GM21447 (cell line): ENCODE measurements around the gene DLG2.

Experiments used
- ATAC-seq: cut with Tn5 transposase; IDR thresholded peaks from one replicate; pipeline ENCODE4 v1.9.1; 2021; ENCODE audit not compliant: unreplicated experiment

Gene DLG2

GRCh38 chr11:84247129-84247528 lies 1380.0 kb downstream of the DLG2 start:
- ATAC-seq: no peak

DNA sequence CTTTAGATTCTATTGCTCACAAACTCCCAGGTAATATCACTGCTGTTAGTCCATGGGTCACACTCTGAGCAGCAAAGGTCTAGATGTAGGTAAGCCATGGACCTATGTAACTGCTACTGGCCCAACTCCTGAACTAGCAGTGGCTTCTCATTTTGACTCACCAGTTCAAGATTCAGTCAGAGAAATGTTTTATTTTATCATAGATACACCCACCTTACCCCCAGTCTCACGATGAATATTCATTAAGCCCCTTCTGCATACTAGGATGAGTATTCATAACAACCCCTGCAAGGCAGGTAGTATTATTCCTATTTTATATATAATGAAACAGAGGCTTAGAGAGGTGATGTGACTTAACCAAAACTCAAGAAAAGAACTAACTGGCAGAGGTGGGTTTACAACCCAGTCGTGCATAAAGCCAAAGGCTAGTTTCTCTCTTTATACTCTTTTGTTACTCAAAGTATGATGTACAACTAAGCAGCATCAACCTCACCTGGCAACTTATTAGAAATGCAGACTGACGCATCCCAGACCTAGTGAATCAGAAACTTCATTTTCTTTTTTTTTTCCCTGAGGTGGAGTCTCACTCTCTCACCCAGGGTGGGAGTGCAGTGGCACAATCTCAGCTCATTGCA lies 1383.4 kb downstream of the DLG2 start:
- ATAC-seq: no peak

GRCh38 chr11:84241343-84242131 lies 1385.6 kb downstream of the DLG2 start:
- no peak for ATAC-seq

- no peak for ATAC-seq
Measured at GRCh38 chr11:84240847-84241246, 1386.3 kb downstream of the DLG2 start.

DNA sequence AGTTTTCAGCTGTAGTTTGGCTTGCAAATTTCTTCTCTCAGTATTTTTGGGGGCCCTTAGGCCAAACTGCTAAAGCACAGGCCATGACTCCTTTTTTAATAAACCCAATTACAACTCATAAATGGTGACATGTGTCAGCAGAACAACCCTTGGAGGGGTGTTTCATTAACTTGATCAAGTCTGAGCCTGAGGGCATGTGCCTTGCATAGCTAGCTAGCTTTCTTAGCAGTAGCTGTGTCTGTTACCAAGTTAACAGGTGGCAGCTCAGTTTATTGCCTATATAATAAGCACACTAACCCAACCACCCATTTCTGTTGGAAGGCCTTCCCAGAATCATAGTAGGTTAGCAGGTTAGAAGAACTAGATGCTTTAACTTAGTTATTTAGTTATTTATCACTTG lies 1390.7 kb downstream of the DLG2 start:
- ATAC-seq: no peak

DNA sequence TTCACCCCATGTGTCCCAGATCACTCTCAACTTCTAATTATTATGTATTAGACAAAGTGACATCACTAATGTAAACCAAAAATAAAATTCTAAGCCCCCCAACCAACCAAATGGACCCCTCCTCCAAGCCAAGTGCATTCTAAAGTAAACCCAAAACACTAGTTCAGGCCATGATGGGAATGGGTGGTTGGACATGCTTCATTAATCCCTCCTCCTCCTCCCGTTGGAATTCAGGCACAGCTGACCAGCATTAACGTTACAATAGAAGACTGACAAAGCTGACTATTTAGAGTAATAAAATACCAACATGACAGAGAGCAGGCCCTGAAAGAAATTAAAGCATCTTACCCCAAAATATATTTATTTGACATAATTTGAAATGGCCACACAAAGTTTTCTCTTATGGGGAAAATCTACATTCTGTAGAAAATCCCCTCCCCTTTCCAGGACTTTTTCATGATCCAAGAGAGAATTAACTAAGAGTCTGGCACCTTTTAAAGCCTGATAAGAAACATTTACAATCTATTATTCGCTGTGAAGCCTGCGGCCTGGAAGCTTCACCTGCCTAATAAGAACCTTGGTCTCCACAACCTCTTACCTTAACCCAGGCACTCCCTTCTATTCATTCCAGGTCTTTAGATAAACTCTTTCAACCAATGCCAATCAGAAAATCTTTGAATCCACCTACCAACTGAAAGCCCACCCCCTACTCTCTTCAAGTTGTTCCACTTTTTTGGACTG lies 1392.5 kb downstream of the DLG2 start:
- ATAC-seq: no peak

- ATAC-seq: no peak
Measured at GRCh38 chr11:84234011-84234410, 1393.1 kb downstream of the DLG2 start.

GRCh38 chr11:84232511-84232910 lies 1394.6 kb downstream of the DLG2 start:
- ATAC-seq: no peak

- no peak for ATAC-seq
Measured at GRCh38 chr11:84230402-84230801, 1396.7 kb downstream of the DLG2 start.

DNA sequence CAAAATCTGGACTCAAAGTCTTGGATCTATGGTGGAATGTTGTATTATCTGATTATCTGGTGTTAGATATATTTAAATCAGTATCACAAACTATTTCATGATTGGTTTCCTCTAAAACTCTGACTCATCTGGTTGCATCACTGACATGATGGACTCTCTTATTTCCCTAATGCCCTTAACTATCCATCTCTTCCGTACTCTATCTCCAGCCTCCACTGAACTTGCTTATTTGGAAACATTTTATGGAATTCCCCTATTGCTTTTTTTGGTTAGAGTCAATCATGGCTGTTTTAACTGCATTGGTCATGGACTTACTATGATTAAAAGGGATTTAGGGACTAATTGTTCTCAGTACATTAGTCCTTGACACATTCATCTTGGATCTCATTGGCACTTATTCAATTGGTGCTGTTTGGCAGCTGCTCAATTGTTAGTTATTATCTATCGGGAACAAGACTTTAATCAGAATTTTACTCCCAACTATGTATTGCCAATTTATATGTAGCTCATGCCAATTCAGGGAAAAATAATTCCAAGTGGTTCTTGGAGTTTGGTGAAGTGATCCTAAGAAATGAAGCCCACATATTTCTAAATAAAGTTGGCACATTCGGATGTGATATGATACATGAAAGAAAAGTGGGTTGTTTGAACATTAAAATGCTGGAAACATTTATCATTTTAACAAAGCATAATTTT lies 1399.0 kb downstream of the DLG2 start:
- ATAC-seq: no peak

GRCh38 chr11:84224042-84224441 lies 1403.1 kb downstream of the DLG2 start:
- no peak for ATAC-seq

DNA sequence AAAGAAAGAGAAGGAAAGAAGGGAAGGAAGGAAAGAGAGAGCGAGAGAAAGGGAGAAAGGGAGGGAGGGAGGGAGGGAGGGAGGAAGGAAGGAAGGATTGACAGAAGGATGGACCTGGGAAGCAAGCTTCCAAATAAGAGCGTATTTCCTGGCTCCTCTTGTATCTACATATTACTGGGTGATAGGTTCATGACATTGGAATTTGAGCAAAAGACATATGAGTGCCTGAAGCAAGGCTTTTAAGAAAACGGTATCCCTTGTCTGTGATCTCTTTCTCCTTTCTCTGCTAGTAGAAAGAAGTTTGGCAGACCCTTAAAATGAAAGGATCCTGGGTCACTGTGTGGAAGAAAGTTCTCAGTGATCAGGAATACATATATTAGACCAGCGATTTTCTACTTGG lies 1408.8 kb downstream of the DLG2 start:
- no peak for ATAC-seq

DNA sequence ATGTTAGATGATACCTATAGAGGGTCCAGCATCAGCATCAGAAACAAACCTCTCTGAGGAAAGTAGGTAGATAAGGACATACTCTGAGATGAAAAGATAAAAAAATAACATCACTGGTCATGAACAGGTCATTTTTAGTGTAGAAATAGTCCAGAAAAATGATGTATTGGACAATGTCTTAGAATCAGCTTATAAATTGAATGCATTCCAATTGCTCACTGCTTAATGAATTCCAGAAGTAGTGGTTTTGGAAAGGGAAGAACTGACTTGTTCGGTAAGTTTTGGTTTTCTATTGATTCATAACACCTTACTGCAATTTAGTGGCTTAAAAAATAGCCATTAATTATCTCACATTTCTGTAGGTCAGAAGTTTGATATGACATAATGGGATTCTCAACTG lies 1411.5 kb downstream of the DLG2 start:
- no peak for ATAC-seq

DNA sequence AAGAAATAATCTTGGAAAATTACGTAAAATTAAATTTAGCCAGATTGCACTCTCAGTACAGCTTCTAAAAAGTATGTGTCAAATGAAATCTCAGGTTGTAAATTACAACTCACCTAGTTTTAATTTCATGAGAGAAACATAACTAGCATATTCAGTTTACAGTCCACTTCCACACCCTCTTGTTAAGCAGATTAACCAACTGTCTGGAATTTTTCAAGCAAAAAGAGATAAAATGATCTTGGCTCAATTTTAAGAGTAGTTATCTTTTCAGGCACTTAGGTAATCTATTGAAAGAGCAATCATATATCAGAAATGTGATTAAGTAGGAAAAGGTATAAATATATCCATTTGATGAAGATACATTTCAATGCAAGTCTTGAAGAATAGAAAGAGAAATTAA lies 1412.6 kb downstream of the DLG2 start:
- ATAC-seq: no peak

DNA sequence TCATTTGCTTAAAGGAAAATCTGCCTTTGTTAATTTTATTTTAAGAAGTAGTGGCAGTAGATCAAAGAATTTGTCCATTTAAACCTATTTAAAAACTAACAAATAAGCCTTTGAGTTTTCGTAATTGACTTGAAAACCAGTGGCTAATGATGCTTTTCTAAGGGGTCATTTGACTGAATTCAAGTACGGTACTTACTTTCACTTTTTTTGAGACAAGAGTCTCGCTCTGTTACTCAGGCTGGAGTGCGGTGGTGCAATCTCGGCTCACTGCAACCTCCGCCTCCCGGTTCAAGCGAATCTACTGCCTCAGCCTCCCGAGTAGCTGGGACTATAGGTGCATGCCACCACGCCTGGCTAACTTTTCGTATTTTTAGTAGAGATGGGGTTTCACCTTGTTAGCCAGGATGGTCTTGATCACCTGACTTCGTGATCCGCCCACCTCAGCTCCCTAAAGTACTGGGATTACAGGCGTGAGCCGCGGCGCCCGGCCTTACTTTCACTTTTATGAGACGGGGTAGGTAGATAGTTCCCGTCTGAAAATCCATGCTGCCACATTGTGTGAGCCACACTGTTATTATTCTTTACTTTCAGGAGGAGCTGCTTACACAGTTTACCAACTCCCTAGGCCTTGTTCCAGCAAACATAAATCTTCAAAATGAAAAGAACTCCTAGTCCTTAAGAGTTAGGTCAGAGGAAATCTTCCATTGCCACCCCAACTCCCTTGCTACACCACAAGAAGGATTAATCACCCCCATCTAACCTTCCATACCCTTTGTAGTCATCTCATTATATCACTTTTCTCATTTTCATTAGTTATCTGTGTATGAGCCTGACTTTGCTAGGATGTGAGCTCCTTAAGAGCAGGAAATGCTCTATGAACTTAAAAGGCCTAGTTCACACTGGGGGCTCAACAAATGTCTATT lies 1414.4 kb downstream of the DLG2 start:
- no peak for ATAC-seq

DNA sequence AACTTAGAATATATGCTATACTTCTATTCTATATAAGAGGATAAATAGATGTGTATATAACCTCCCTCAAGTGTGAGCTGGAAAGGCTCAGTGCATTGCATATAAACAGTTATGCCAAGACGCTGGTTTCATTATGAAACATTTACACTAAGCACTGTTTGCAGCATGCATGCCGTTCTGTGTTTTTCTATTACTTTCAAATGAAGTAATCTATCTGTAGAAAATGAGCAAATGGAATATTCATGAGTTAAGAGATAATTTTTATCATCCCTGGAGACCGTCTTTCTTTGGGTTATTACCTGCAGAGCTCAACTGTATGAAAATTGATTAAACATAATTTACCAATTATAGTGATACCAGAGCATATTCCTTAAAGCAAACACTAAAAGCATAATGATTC lies 1415.2 kb downstream of the DLG2 start:
- no peak for ATAC-seq

DNA sequence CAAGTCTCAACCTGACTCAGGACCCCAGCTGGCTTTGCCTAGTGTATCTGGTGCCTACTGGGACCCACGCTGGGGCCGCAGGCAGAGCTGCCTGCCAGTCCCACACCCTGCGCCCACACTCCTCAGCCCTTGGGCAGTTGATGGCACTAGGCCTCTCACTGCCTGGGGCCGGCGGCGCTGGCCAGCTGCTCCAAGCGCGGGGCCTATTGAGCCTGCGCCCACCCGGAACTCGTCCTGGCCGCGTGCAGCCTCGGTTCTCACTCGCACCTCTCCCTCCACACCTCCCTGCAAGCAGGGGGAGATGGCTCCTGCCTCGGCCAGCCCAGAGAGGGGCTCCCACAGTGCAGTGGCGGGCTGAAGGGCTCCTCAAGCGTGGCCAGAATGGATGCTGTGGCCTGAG lies 1432.4 kb downstream of the DLG2 start:
- ATAC-seq: no peak

- no peak for ATAC-seq
Measured at GRCh38 chr11:84193706-84194105, 1433.4 kb downstream of the DLG2 start.

DNA sequence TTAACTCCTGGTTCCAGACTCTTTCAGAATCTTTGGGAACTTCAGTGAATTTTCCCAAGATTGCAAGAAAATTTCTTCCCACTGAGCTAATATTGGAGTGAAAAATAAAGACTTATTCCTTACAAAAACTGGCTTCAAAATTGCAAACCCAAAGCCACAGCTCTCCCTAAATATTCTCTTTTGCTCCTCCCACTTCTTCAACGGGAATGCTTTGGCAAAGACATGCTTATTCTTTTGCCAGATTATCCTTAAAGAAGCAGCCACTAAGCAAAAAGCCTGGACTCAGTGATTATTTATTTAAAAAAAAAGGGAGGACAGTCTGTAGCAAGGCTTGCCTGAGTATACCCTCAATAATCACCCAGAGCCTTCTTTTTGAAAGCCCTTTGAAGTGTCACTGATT lies 1438.6 kb downstream of the DLG2 start:
- ATAC-seq: no peak

DNA sequence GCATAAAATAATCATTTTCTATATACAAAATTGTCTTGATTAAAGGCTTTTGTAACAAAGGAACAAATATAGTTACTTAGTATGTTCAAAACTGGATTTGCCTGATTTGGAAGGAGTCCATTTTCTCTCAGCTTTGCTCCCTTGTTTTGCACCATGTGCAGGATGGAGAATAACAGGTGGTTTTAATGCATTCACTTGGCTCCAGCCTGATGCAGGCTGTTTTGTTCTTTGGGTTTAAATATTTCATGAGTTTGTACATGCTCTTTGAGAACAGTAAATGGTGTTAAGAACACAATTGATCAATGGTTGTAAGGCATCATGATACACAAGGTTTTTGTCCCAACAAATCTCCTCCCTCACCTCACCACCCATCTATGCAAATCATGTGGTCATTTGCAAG lies 1454.1 kb downstream of the DLG2 start:
- ATAC-seq: no peak
